OCI-LY7 (cell line): ENCODE data around the gene CDC42BPA. TPM values are rescaled to one million over a fixed set of nuclear protein-coding genes. Genes with fewer than 3 reads are reported as not detected.

Source experiments
- BruUV-seq: library from RNA; stranded (reverse); fragments of 400-500 nt; replicated peaks from 2 replicates; lab custom pipeline; 2021; lab: Mats Ljungman, UMichigan
- CTCF ChIA-PET: fragments of 300-600 bp; sonication (Branson Sonifier 250); formaldehyde crosslinking; loops from one replicate; lab custom pipeline; 2022; ENCODE audit warnings: antibody characterized with exemption; ENCODE audit not compliant: unreplicated experiment; lab: Charles Lee
- POLR2A ChIA-PET: fragments of 300-600 bp; sonication (Branson Sonifier 250); formaldehyde crosslinking; loops from one replicate; lab custom pipeline; 2022; ENCODE audit warnings: antibody characterized with exemption; lab: Charles Lee
- DNase-seq: peaks from one replicate; pipeline ENCODE4 v3.0.0-alpha.2; 2015; ENCODE audit warnings: low spot score
- H2AFZ ChIP-seq: fragments of 200-600 bp; sonication (generic), shearing (Covaris generic); 2 replicates; pipeline ENCODE4 v1.6.1; 2014; ENCODE audit warnings: mild to moderate bottlenecking, antibody characterized with exemption, low read length, moderate library complexity
- H3K27ac ChIP-seq: fragments of 200-600 bp; sonication (generic); 2 replicates; pipeline ENCODE4 v1.5.1; 2014; ENCODE audit warnings: mixed run types, low read depth, mild to moderate bottlenecking, moderate library complexity, low read length, inconsistent platforms; ENCODE audit not compliant: poor library complexity, severe bottlenecking
- H3K36me3 ChIP-seq: fragments of 200-600 bp; sonication (generic); 2 replicates; pipeline ENCODE4 v1.6.1; 2014; ENCODE audit warnings: mild to moderate bottlenecking, antibody characterized with exemption, low read length, moderate library complexity, mixed read lengths; ENCODE audit not compliant: insufficient read depth
- H3K4me1 ChIP-seq: fragments of 200-600 bp; sonication (generic); 2 replicates; pipeline ENCODE4 v1.5.1; 2014; ENCODE audit warnings: mild to moderate bottlenecking, low read length; ENCODE audit not compliant: insufficient read depth, poor library complexity, severe bottlenecking
- H3K4me2 ChIP-seq: fragments of 200-600 bp; sonication (generic); 2 replicates; pipeline ENCODE4 v1.6.1; 2014; ENCODE audit warnings: mild to moderate bottlenecking, low read length
- H3K4me3 ChIP-seq: fragments of 200-600 bp; sonication (generic); 2 replicates; pipeline ENCODE4 v1.5.1; 2014; ENCODE audit warnings: mild to moderate bottlenecking, low read depth, low read length; ENCODE audit not compliant: poor library complexity, severe bottlenecking
- H3K79me2 ChIP-seq: fragments of 200-600 bp; sonication (generic); 2 replicates; pipeline ENCODE4 v1.6.1; 2016; ENCODE audit warnings: low read depth, mild to moderate bottlenecking, low read length, moderate library complexity, mixed read lengths; ENCODE audit not compliant: insufficient read depth
- H3K9me2 ChIP-seq: fragments of 200-600 bp; sonication (generic); 2 replicates; pipeline ENCODE4 v1.6.1; 2016; ENCODE audit warnings: mild to moderate bottlenecking, low read length, mixed read lengths; ENCODE audit not compliant: insufficient read depth
- H3K9me3 ChIP-seq: fragments of 200-600 bp; sonication (generic); 2 replicates; pipeline ENCODE4 v1.6.1; 2014; ENCODE audit warnings: mild to moderate bottlenecking, mixed run types, low read length, mixed read lengths
- H4K20me1 ChIP-seq: fragments of 200-600 bp; sonication (generic); 2 replicates; pipeline ENCODE4 v1.6.1; 2014; ENCODE audit warnings: mild to moderate bottlenecking, antibody characterized with exemption, low read length, moderate library complexity, mixed read lengths; ENCODE audit not compliant: insufficient read depth
- EZH2phosphoT487 ChIP-seq: fragments of 200-600 bp; sonication (generic); IDR thresholded peaks from 2 replicates; pipeline ENCODE4 v1.6.1; 2018; ENCODE audit warnings: low read depth, borderline replicate concordance, mild to moderate bottlenecking, mixed run types, antibody characterized with exemption, low read length, moderate library complexity, mixed read lengths
- intact Hi-C: fragments of 100-400 bp; cut with micrococcal nuclease; formaldehyde crosslinking; loops from one replicate; pipeline ENCODE4 v1.10.0; 2022; ENCODE audit not compliant: unreplicated experiment
- total RNA-seq, 2 experiments: library from RNA; depleted of rRNA in 1 of 2; stranded (reverse); fragments of >200 nt in 1 of 2; shearing (Covaris generic) in 1 of 2; gene quantifications; 2 replicates each; pipeline ENCODE4 v1.2.3, GENCODE V29; 2014 to 2022
- TF ChIP-seq, protein P1 (sequence below): fragments of 200-600 bp; sonication (generic); conservative IDR thresholded peaks from 2 replicates; pipeline ENCODE4 v1.5.1; 2014; ENCODE audit warnings: mild to moderate bottlenecking, antibody characterized with exemption, low read length, moderate library complexity, mixed read lengths

Gene CDC42BPA
- total RNA-seq, 2 experiments from 2014 or later: not detected

DNA sequence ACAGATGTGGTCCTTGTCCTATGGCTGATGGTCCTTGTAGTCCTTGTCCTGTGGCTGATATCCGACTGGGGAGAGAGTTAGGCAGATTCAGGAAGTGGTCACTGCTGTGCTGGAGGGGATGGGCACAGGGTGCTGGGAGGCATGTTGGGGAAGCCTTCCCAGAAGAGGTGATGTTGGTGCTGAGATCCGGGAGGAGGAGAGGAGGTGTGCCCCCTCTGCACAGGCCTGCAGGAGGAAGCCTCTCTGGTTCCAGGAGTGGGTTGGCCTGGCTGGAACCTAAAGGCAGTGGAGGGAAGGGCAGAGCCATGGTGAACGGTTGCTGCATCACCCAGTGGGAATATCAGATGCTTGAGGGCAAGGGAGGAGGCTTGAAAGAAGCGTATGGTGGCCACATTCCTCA lies 363.5 kb downstream of the CDC42BPA start:
- Histone ChIP-seq H2AFZ (no peak overlapping the region), H3K79me2 (no peaks in the 10 kb centered on the region), H3K4me2 (no peak overlapping the region), H3K9me2 (no peaks in the 10 kb centered on the region), H3K4me1 (no peaks in the 10 kb centered on the region), H3K36me3 (no peaks in the 10 kb centered on the region), H3K4me3 (no peak overlapping the region), H3K27ac (no peak overlapping the region), H3K9me3 (no peaks in the 10 kb centered on the region; the same call in 1 of the 2 replicates), H4K20me1 (no peaks in the 10 kb centered on the region)
- ChIA-PET CTCF (no interaction called here), POLR2A (no interaction called here)
- TF ChIP-seq, protein P1, sequence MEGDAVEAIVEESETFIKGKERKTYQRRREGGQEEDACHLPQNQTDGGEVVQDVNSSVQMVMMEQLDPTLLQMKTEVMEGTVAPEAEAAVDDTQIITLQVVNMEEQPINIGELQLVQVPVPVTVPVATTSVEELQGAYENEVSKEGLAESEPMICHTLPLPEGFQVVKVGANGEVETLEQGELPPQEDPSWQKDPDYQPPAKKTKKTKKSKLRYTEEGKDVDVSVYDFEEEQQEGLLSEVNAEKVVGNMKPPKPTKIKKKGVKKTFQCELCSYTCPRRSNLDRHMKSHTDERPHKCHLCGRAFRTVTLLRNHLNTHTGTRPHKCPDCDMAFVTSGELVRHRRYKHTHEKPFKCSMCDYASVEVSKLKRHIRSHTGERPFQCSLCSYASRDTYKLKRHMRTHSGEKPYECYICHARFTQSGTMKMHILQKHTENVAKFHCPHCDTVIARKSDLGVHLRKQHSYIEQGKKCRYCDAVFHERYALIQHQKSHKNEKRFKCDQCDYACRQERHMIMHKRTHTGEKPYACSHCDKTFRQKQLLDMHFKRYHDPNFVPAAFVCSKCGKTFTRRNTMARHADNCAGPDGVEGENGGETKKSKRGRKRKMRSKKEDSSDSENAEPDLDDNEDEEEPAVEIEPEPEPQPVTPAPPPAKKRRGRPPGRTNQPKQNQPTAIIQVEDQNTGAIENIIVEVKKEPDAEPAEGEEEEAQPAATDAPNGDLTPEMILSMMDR: no peak
- TF ChIP-seq EZH2phosphoT487: no peak
- no TSS peak for BruUV-seq
- intact Hi-C loops: no loop called here
- DNase-seq: no peak

DNA sequence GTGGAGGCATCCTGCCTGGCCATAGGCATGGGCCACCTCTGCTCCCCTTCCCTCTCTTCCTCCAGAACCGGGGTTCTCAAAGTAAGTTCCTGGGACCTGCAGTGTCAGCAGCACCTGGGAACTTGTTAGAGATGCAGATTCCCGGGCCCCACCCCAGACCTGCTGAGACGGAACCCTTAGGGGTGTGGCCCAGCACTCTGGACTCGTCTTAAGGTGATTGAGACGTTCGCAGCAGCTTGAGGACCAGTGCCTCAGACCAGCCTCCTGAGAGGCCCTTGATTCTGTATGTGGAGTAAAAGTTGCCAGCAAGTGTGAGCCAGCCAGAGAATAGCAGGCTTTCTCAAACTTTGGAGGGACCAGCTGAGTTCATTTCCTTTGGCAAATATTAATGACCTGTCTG lies 364.0 kb downstream of the CDC42BPA start:
- no peaks in the 10 kb centered on the region for H3K9me2 ChIP-seq
- H4K20me1 ChIP-seq: no peaks in the 10 kb centered on the region
- no peaks in the 10 kb centered on the region for H3K79me2 ChIP-seq
- POLR2A ChIA-PET: no interaction called here
- CTCF ChIA-PET: no interaction called here
- intact Hi-C loops: no loop called here
- no peaks in the 10 kb centered on the region for H3K36me3 ChIP-seq
- no peak overlapping the region for H2AFZ ChIP-seq
- no peaks in the 10 kb centered on the region for H3K9me3 ChIP-seq
- H3K4me1 ChIP-seq: no peaks in the 10 kb centered on the region
- H3K27ac ChIP-seq: no peak overlapping the region
- H3K4me2 ChIP-seq: no peak overlapping the region
- DNase-seq: no peak
- TF ChIP-seq EZH2phosphoT487: no peak
- TF ChIP-seq, protein P1: no peak
- H3K4me3 ChIP-seq: no peak overlapping the region
- BruUV-seq: no TSS peak

DNA sequence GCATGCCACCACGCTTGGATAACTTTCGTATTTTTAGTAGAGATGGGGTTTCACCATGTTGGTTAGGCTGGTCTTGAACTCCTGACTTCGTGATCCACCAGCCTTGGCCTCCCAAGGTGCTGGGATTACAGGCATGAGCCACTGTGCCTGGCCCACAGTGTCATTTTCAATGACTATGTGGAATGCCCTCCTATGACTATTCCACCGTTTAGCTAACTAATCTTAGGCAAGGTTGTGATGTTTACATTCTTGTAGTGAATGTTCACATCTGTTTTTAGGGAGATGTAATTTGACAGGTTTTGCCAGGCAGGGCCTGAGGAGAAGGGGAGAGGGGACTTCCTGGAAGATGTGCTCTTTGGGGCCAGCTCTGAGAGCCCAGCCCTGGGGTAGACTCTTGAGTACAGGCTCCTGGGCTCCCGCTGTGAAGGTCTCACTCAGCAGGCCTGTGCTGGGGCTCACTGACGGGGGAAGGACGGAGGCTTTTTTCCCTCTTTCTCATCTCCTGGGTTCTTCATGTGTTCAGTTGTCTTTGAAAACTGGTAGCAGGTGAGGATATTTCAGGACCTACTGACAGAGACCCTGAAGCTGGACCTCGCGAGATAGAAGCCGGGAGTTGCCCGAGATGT lies 365.0 kb downstream of the CDC42BPA start:
- BruUV-seq: no TSS peak
- ChIA-PET POLR2A (no interaction called here), CTCF (no interaction called here)
- Histone ChIP-seq H3K9me2 (no peaks in the 10 kb centered on the region), H3K4me2 (no peak overlapping the region), H4K20me1 (no peaks in the 10 kb centered on the region), H3K27ac (no peak overlapping the region), H3K79me2 (no peaks in the 10 kb centered on the region), H3K4me1 (no peaks in the 10 kb centered on the region), H3K36me3 (no peaks in the 10 kb centered on the region), H3K4me3 (no peak overlapping the region), H3K9me3 (no peaks in the 10 kb centered on the region), H2AFZ (no peak overlapping the region)
- TF ChIP-seq EZH2phosphoT487: no peak
- TF ChIP-seq, protein P1: no peak
- no peak for DNase-seq
- intact Hi-C loops: no loop called here
